SH-SY5Y (cell line): Measurements from ENCODE around the gene GULP1.
A peak's percentile ranks its signal among the peaks of the same experiment; 100 is the strongest.

ENCODE experiments used
- GATA2 ChIP-seq: IDR thresholded peaks from 2 replicates; pipeline ENCODE4 v1.6.1; 2011; ENCODE audit warnings: mild to moderate bottlenecking, low read depth, low read length
- GATA3 ChIP-seq: IDR thresholded peaks from 2 replicates; pipeline ENCODE4 v1.6.1; 2011; ENCODE audit warnings: low read depth, mild to moderate bottlenecking, low read length, moderate library complexity

The GULP1 gene

DNA sequence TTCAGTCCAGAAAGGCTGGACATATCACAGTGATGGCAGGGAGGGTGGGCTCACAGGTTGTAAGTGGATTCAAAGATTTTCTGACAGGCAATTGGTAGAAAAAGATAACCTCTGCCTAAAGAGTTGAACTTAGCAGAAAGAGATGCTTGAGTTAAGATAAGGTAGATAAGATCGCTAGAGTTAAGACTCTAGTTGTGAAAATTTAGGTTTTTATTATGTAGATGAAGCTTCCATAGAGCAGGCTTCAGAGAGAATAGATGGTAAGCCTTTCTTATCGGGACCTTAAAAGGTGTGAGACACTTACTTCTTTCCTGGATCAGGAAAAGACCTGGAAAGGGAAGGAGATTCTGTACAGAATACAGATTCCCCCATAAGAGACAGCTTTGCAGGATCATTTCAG is 134.4 kb downstream of the GULP1 start:
- no peak for TF ChIP-seq GATA3
- no peak for TF ChIP-seq GATA2

DNA sequence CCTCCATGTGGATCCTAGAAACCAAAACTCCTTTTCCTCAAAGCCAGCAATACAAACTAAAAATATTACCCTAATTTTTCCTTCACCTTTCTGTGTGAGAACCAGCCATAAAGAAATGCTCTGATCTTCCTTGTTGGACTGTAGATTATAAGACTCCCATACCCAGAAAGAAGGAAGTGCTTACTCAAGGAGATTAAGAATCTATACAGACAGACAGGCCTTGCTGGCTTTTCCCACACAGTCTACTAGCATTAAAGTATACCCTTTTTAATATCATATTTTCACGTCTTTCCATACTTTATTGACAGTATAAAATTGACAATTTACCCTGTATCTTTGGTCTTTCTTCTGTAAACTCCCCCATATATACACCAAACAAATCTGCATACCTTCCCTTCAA is 139.0 kb downstream of the GULP1 start:
- no peak for TF ChIP-seq GATA3
- TF ChIP-seq GATA2 = no peak

DNA sequence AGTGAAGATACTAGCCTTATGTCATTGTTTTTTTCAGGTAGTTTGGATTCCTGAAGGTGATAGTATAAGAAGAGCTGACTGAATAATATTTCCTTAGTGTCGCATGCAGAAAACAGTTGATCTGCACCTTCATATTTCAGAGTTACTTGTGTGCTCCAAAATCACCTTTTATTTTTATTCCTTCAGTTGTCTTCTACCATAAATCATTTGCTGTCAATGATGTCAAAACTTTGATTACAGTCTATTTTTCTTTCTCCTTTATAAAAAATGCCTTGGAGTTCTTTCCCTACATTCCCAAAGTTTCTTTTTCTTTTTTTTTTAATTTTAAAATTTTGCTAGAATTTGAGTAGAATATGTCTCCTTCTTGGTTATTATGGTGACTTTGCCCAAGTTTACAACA is 142.3 kb downstream of the GULP1 start:
- no peak for TF ChIP-seq GATA2
- no peak for TF ChIP-seq GATA3

- no peak for TF ChIP-seq GATA3
- no peak for TF ChIP-seq GATA2
These were observed 143.4 kb downstream of the GULP1 start for GRCh38 chr2:188435115-188435514.

GRCh38 chr2:188437537-188437936 is 145.9 kb downstream of the GULP1 start:
- TF ChIP-seq GATA3 (no peak), GATA2 (no peak)

- TF ChIP-seq GATA2 (peak; percentile 51; the same call in 1 of the 2 replicates), GATA3 (peak; percentile 65)
These were observed 148.3 kb downstream of the GULP1 start for GRCh38 chr2:188439986-188440385.

DNA sequence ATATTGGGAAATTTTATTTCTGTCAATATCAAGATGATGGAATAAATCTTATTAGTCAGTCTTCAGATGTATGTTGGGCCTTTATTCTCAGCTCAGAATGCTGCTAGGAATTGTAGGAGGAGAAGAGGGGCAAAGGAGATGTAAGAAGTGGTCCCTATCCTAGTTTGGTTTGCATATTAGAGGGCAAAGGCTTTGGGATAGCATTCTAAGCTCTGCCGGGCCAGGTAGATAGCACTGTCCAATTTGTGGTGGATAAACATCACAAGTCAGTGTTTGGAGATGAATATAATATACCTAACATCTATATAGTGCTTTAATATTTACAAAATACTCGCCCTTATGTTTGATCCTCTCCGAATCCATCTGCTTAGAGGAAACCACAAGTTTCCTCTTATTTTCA is 149.2 kb downstream of the GULP1 start:
- no peak for TF ChIP-seq GATA3
- TF ChIP-seq GATA2 = no peak

GRCh38 chr2:188441288-188441947 is 149.7 kb downstream of the GULP1 start:
- TF ChIP-seq GATA2 (no peak), GATA3 (no peak)

- no peak for TF ChIP-seq GATA3
- TF ChIP-seq GATA2 = no peak
These were observed 151.5 kb downstream of the GULP1 start for GRCh38 chr2:188443207-188443606.

GRCh38 chr2:188444106-188444835 is 152.6 kb downstream of the GULP1 start:
- TF ChIP-seq GATA2 (no peak), GATA3 (no peak)

GRCh38 chr2:188449561-188449960 is 157.9 kb downstream of the GULP1 start:
- TF ChIP-seq GATA3 (0 out of 2 replicates have a peak, but pooled peaks have one; percentile 46), GATA2 (no peak)

DNA sequence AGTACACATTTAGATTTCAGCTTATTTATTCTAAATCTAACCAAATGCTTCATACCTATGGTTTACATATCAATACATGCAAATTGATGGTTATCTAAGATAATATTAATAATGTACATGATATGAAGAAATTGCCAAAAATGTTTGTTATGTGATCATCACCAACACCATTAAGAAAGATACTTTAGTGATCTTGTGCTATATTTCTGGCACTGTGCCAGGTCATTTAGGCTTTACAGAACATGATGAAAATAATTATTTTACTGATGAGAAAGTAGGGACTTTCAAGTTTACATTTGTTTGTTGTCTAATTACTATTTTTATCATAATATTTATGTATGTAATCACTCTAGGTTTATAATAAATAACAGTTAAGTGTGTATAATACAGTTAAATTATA is 158.3 kb downstream of the GULP1 start:
- no peak for TF ChIP-seq GATA2
- TF ChIP-seq GATA3 = no peak

GRCh38 chr2:188450732-188451483 is 159.2 kb downstream of the GULP1 start:
- no peak for TF ChIP-seq GATA2
- TF ChIP-seq GATA3 = no peak

- no peak for TF ChIP-seq GATA2
- TF ChIP-seq GATA3 = no peak
These were observed 160.4 kb downstream of the GULP1 start for GRCh38 chr2:188452084-188452483.

- no peak for TF ChIP-seq GATA3
- TF ChIP-seq GATA2 = no peak
These were observed 164.6 kb downstream of the GULP1 start for GRCh38 chr2:188456114-188456909.

DNA sequence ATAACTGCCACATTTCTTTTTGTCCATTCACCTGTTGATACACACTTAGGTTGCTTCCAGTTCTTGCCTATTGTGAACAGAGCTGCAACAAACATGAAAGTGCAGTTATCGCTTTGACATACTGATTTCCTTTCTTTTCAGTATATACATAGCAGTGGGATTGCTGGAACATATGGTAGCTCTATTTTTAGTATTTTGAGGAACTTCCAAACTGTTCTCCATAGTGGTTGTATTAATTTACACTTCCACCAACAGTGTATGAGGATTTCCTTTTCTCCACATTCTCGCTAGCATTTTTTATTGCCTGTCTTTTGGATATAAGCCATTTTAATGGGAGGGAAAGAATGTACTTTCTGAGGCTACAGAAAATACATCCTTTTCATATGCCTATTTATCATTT is 167.4 kb downstream of the GULP1 start:
- TF ChIP-seq GATA2 (no peak), GATA3 (no peak)
